Spleen (tissue), 7 donors: ENCODE measurements around the gene SPATA19.

ENCODE experiments used
- POLR2A ChIP-seq, 3 donors: fragments of 450-650 bp; IDR thresholded peaks; one replicate each; pipeline ENCODE4 v1.5.1; 2017; ENCODE audit warnings: antibody characterized with exemption in 3 of 3, mild to moderate bottlenecking in 1 of 3
- TF ChIP-seq, protein P1 (sequence below), 11 experiments: fragments of 200-600 bp in 7 of 11; fragments of 450-650 bp in 4 of 11; sonication (generic) in 4 of 11; IDR thresholded peaks in 8 of 11; conservative IDR thresholded peaks in 3 of 11; 1 replicate in 7 of 11; 2 replicates in 4 of 11; pipeline versions ENCODE4 v1.4.0 to v1.8.0; 2016 to 2021; ENCODE audit warnings: antibody characterized with exemption in 11 of 11, inconsistent platforms in 4 of 11, mild to moderate bottlenecking in 1 of 11
- donor health status: DM: no; HTN: no; CAD: no; lungs with moderate emphysema.
- donor health status: DM: no; HTN: no; CAD: no.
- donor health status: DM: no; HTN: no; CAD: no.

DNA sequence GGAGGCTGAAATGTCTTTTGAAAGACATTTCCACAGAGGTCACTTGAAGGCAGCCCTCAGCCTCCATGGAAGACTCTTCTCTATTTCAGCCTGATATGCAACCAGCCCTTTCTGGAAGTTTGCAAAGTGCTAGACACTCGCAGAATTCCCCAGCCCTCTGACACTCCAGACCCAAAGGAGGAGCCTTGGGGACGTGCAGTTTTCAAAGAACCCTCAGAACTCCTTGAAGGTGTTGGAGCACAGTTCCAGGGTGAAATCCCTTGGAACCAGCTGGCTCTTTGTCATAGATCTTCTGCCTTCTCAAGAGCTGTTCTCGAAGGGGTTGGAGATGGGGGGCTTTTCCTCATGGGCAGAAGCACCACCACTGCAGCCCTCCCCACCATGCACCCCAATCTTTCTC, 19.6 kb downstream of the SPATA19 start:
- TF ChIP-seq, protein P1, sequence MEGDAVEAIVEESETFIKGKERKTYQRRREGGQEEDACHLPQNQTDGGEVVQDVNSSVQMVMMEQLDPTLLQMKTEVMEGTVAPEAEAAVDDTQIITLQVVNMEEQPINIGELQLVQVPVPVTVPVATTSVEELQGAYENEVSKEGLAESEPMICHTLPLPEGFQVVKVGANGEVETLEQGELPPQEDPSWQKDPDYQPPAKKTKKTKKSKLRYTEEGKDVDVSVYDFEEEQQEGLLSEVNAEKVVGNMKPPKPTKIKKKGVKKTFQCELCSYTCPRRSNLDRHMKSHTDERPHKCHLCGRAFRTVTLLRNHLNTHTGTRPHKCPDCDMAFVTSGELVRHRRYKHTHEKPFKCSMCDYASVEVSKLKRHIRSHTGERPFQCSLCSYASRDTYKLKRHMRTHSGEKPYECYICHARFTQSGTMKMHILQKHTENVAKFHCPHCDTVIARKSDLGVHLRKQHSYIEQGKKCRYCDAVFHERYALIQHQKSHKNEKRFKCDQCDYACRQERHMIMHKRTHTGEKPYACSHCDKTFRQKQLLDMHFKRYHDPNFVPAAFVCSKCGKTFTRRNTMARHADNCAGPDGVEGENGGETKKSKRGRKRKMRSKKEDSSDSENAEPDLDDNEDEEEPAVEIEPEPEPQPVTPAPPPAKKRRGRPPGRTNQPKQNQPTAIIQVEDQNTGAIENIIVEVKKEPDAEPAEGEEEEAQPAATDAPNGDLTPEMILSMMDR (IDR thresholded peaks at IDR 0.05 in 8 of 11, conservative IDR thresholded peaks at IDR 0.05 in 3 of 11): no peak
- TF ChIP-seq POLR2A (IDR thresholded peaks at IDR 0.05): no peak
